HepG2 (cell line): ENCODE measurements around the gene SRSF3. TPM values are rescaled to one million over a fixed set of nuclear protein-coding genes. Genes with fewer than 3 reads are reported as not detected.

Experiments used
- CBFB ChIP-seq: sonication (generic); formaldehyde crosslinking; IDR thresholded peaks from 2 replicates; pipeline ENCODE4 v1.4.0; 2020; ENCODE audit warnings: missing genetic modification reagents
- CC2D1A ChIP-seq: sonication (generic); formaldehyde crosslinking; IDR thresholded peaks from 2 replicates; pipeline ENCODE4 v1.8.1; 2023; ENCODE audit warnings: mild to moderate bottlenecking, missing genetic modification reagents
- GATAD1 ChIP-seq: IDR thresholded peaks from 2 replicates; pipeline ENCODE4 v1.6.1; 2016; ENCODE audit warnings: missing genetic modification reagents, missing compliant biosample characterization
- HCFC1 ChIP-seq: fragments of 150-350 bp; IDR thresholded peaks from 2 replicates; pipeline ENCODE4 v1.6.1; 2014; ENCODE audit warnings: low read depth, low read length
- KAT7 ChIP-seq: IDR thresholded peaks from 2 replicates; pipeline ENCODE4 v1.6.1; 2018; ENCODE audit warnings: borderline replicate concordance, missing compliant biosample characterization
- KDM2A ChIP-seq: sonication (generic); formaldehyde crosslinking; IDR thresholded peaks from 2 replicates; pipeline ENCODE4 v1.4.0; 2020; ENCODE audit warnings: low read depth, missing genetic modification reagents, borderline replicate concordance
- KMT2B ChIP-seq: IDR thresholded peaks from 2 replicates; pipeline ENCODE4 v1.6.1; 2016; ENCODE audit warnings: missing genetic modification reagents, missing compliant biosample characterization
- MAFK ChIP-seq, 2 experiments: IDR thresholded peaks in 1 of 2; conservative IDR thresholded peaks in 1 of 2; 2 replicates each; pipeline ENCODE4 v1.6.1; 2011; ENCODE audit warnings: improper control_type of control experiment in 2 of 2, low read length in 2 of 2
- MTA1 ChIP-seq: sonication (generic); formaldehyde crosslinking; IDR thresholded peaks from 2 replicates; pipeline ENCODE4 v1.4.0; 2020; ENCODE audit warnings: missing genetic modification reagents, mild to moderate bottlenecking, borderline replicate concordance
- NFE2L1 ChIP-seq: sonication (generic); formaldehyde crosslinking; IDR thresholded peaks from 2 replicates; pipeline ENCODE4 v1.4.0; 2020; ENCODE audit warnings: missing genetic modification reagents, mild to moderate bottlenecking, borderline replicate concordance
- PCBP2 ChIP-seq: fragments of 200-400 bp; formaldehyde crosslinking; optimal IDR thresholded peaks from 2 replicates; pipeline ENCODE3; 2018; ENCODE audit warnings: low read length, low read depth; ENCODE audit not compliant: poor library complexity, severe bottlenecking
- POLR2A ChIP-seq, 2 experiments: IDR thresholded peaks; 2 replicates each; pipeline ENCODE4 v1.6.1; 2011; ENCODE audit warnings: low read depth in 2 of 2, low read length in 2 of 2, mild to moderate bottlenecking in 1 of 2, moderate library complexity in 1 of 2; ENCODE audit not compliant: insufficient read depth in 1 of 2
- RXRA ChIP-seq: sonication (generic); formaldehyde crosslinking; IDR thresholded peaks from 2 replicates; pipeline ENCODE4 v1.5.1; 2020; ENCODE audit warnings: missing genetic modification reagents
- SALL1 ChIP-seq: sonication (generic); formaldehyde crosslinking; IDR thresholded peaks from 2 replicates; pipeline ENCODE4 v1.8.0; 2022; ENCODE audit warnings: mild to moderate bottlenecking, missing genetic modification reagents
- SAP130 ChIP-seq: IDR thresholded peaks from 2 replicates; pipeline ENCODE4 v1.6.1; 2016; ENCODE audit warnings: low read depth
- SCMH1 ChIP-seq: sonication (generic); formaldehyde crosslinking; IDR thresholded peaks from 2 replicates; pipeline ENCODE4 v1.9.0; 2021; ENCODE audit warnings: missing genetic modification reagents, mild to moderate bottlenecking, borderline replicate concordance
- SIN3B ChIP-seq: fragments of 150-350 bp; IDR thresholded peaks from 2 replicates; pipeline ENCODE4 v1.6.1; 2014; ENCODE audit warnings: low read length
- STAT5B ChIP-seq: sonication (generic); formaldehyde crosslinking; IDR thresholded peaks from 2 replicates; pipeline ENCODE4 v1.4.0; 2020; ENCODE audit warnings: missing genetic modification reagents
- ZFY ChIP-seq: sonication (generic); formaldehyde crosslinking; IDR thresholded peaks from 2 replicates; pipeline ENCODE4 v1.4.0; 2020; ENCODE audit warnings: missing genetic modification reagents
- ZNF121 ChIP-seq: sonication (generic); formaldehyde crosslinking; IDR thresholded peaks from 2 replicates; pipeline ENCODE4 v1.5.0; 2020; ENCODE audit warnings: mild to moderate bottlenecking, missing genetic modification reagents
- ZNF296 ChIP-seq: sonication (generic); formaldehyde crosslinking; conservative IDR thresholded peaks from 2 replicates; pipeline ENCODE4 v1.5.0; 2020; ENCODE audit warnings: mild to moderate bottlenecking, missing genetic modification reagents
- ZNF782 ChIP-seq: sonication (generic); formaldehyde crosslinking; IDR thresholded peaks from 2 replicates; pipeline ENCODE4 v1.4.0; 2020; ENCODE audit warnings: missing genetic modification reagents, mild to moderate bottlenecking, borderline replicate concordance
- polyA plus RNA-seq, 8 experiments: library from polyadenylated mRNA; depleted of rRNA in 3 of 8; stranded (reverse) in 7 of 8; unstranded in 1 of 8; fragments of >200 nt; fragmentation: Illumina TruSeq in 4 of 8; extraction: Trizol in 4 of 8; gene quantifications; 2 replicates each; pipeline versions ENCODE4 v1.2.1 to v1.2.3, GENCODE V29; 2011 to 2016; ENCODE audit warnings: low read depth in 4 of 8, missing spikeins in 1 of 8, mixed read lengths in 1 of 8; ENCODE audit not compliant: insufficient read depth in 1 of 8
- total RNA-seq, 5 experiments: library from RNA; depleted of rRNA; stranded (reverse); fragments of >200 nt; fragmentation: Illumina TruSeq; extraction: Trizol; gene quantifications; 2 replicates each; pipeline ENCODE4 v1.2.3, GENCODE V29; 2016; ENCODE audit warnings: low read depth in 1 of 5
- TF ChIP-seq, protein P1 (sequence below): sonication (generic); formaldehyde crosslinking; IDR thresholded peaks from 2 replicates; pipeline ENCODE4 v1.4.0; 2020; ENCODE audit warnings: missing genetic modification reagents
- TF ChIP-seq, protein P2 (sequence below): sonication (generic); formaldehyde crosslinking; IDR thresholded peaks from 2 replicates; pipeline ENCODE4 v1.4.0; 2020; ENCODE audit warnings: missing genetic modification reagents; ENCODE audit errors: not compliant biosample characterization
- TF ChIP-seq, protein P3 (sequence below): sonication (generic); formaldehyde crosslinking; IDR thresholded peaks from 2 replicates; pipeline ENCODE4 v1.4.0; 2020; ENCODE audit warnings: missing genetic modification reagents, mild to moderate bottlenecking, borderline replicate concordance
- TF ChIP-seq, protein P4 (sequence below): IDR thresholded peaks from 2 replicates; pipeline ENCODE4 v1.6.1; 2016; ENCODE audit warnings: low read depth

The SRSF3 gene
- total and polyA plus RNA-seq, 2 of the 13 experiments (the other 11 are each of a cell fraction or from before 2014, with no cell fraction given): 206 to 684 TPM

- TF ChIP-seq, protein P1, sequence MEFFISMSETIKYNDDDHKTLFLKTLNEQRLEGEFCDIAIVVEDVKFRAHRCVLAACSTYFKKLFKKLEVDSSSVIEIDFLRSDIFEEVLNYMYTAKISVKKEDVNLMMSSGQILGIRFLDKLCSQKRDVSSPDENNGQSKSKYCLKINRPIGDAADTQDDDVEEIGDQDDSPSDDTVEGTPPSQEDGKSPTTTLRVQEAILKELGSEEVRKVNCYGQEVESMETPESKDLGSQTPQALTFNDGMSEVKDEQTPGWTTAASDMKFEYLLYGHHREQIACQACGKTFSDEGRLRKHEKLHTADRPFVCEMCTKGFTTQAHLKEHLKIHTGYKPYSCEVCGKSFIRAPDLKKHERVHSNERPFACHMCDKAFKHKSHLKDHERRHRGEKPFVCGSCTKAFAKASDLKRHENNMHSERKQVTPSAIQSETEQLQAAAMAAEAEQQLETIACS (CRISPR knock-in tag): no peak
- TF ChIP-seq KMT2B (CRISPR knock-in tag): no peak
- TF ChIP-seq GATAD1 (CRISPR knock-in tag): 0 out of 2 replicates have a peak, but pooled peaks have one; percentile 15
- no peak for TF ChIP-seq KDM2A
- no peak for TF ChIP-seq SAP130
- TF ChIP-seq POLR2A (IDR thresholded peaks at IDR 0.05; ENCODE audit: insufficient read depth in 1 of 2, low read depth in 2 of 2, low read length in 2 of 2): peak; percentile 42 to 56
- no peak for TF ChIP-seq NFE2L1 (CRISPR knock-in tag)
- TF ChIP-seq SCMH1 (CRISPR knock-in tag): no peak
- 0 out of 2 replicates have a peak, but pooled peaks have one; percentile 10 for TF ChIP-seq ZFY (CRISPR knock-in tag)
- TF ChIP-seq, protein P2, sequence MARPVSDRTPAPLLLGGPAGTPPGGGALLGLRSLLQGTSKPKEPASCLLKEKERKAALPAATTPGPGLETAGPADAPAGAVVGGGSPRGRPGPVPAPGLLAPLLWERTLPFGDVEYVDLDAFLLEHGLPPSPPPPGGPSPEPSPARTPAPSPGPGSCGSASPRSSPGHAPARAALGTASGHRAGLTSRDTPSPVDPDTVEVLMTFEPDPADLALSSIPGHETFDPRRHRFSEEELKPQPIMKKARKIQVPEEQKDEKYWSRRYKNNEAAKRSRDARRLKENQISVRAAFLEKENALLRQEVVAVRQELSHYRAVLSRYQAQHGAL (CRISPR knock-in tag): peak; percentile 19
- TF ChIP-seq CBFB (CRISPR knock-in tag): no peak
- no peak for TF ChIP-seq HCFC1
- TF ChIP-seq KAT7 (CRISPR knock-in tag): no peak
- no peak for TF ChIP-seq PCBP2
- TF ChIP-seq STAT5B (CRISPR knock-in tag): no peak
- no peak for TF ChIP-seq ZNF296
- TF ChIP-seq, protein P3, sequence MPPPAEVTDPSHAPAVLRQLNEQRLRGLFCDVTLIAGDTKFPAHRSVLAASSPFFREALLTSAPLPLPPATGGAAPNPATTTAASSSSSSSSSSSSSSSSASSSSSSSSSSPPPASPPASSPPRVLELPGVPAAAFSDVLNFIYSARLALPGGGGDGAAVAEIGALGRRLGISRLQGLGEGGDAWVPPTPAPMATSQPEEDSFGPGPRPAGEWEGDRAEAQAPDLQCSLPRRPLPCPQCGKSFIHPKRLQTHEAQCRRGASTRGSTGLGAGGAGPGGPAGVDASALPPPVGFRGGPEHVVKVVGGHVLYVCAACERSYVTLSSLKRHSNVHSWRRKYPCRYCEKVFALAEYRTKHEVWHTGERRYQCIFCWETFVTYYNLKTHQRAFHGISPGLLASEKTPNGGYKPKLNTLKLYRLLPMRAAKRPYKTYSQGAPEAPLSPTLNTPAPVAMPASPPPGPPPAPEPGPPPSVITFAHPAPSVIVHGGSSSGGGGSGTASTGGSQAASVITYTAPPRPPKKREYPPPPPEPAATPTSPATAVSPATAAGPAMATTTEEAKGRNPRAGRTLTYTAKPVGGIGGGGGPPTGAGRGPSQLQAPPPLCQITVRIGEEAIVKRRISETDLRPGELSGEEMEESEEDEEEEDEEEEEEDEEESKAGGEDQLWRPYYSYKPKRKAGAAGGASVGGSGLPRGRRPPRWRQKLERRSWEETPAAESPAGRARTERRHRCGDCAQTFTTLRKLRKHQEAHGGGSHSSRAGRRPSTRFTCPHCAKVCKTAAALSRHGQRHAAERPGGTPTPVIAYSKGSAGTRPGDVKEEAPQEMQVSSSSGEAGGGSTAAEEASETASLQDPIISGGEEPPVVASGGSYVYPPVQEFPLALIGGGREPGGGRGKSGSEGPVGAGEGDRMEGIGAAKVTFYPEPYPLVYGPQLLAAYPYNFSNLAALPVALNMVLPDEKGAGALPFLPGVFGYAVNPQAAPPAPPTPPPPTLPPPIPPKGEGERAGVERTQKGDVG: peak; percentile 57; the same call in 1 of the 2 replicates
- TF ChIP-seq RXRA: no peak
- TF ChIP-seq MTA1 (CRISPR knock-in tag): no peak
- TF ChIP-seq, protein P4, sequence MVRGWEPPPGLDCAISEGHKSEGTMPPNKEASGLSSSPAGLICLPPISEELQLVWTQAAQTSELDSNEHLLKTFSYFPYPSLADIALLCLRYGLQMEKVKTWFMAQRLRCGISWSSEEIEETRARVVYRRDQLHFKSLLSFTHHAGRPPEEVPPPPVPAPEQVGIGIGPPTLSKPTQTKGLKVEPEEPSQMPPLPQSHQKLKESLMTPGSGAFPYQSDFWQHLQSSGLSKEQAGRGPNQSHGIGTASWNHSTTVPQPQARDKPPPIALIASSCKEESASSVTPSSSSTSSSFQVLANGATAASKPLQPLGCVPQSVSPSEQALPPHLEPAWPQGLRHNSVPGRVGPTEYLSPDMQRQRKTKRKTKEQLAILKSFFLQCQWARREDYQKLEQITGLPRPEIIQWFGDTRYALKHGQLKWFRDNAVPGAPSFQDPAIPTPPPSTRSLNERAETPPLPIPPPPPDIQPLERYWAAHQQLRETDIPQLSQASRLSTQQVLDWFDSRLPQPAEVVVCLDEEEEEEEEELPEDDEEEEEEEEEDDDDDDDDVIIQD (CRISPR knock-in tag): peak; percentile 32; the same call in 1 of the 2 replicates
- no peak for TF ChIP-seq ZNF782 (CRISPR knock-in tag)
- TF ChIP-seq MAFK (conservative IDR thresholded peaks at IDR 0.05 in 1 of 2, IDR thresholded peaks at IDR 0.05 in 1 of 2; ENCODE audit: low read length in 2 of 2): no peak
- TF ChIP-seq SALL1 (CRISPR knock-in tag): peak; percentile 26; the same call in 1 of the 2 replicates
- no peak for TF ChIP-seq SIN3B
- TF ChIP-seq ZNF121 (CRISPR knock-in tag): no peak
- TF ChIP-seq CC2D1A: no peak
Measured at GRCh38 chr6:36599791-36600209, 5.6 kb downstream of the SRSF3 start (continued).
